Neutrophil (primary cell): ENCODE results near the gene NEO1.

Source experiments
- H3K27ac ChIP-seq: fragments of 200-600 bp; sonication (generic); 2 replicates; pipeline ENCODE4 v1.5.1; 2016; ENCODE audit warnings: mild to moderate bottlenecking, moderate library complexity
- H3K27me3 ChIP-seq: fragments of 200-600 bp; sonication (generic); 2 replicates; pipeline ENCODE4 v1.6.0; 2016; ENCODE audit warnings: mild to moderate bottlenecking
- H3K36me3 ChIP-seq: fragments of 200-600 bp; sonication (generic); 2 replicates; pipeline ENCODE4 v1.5.1; 2017
- H3K4me1 ChIP-seq, 2 experiments: fragments of 200-600 bp in 1 of 2; sonication (generic) in 1 of 2; 1 replicate in 1 of 2; 2 replicates in 1 of 2; pipeline versions ENCODE4 v1.5.1 to v1.6.1; 2013 to 2016; ENCODE audit warnings: low read depth in 1 of 2, low read length in 1 of 2, mild to moderate bottlenecking in 1 of 2, moderate library complexity in 1 of 2; ENCODE audit not compliant: control insufficient read depth in 1 of 2, insufficient read depth in 1 of 2
- H3K4me3 ChIP-seq, 2 experiments: fragments of 200-600 bp in 1 of 2; sonication (generic) in 1 of 2; 1 replicate in 1 of 2; 2 replicates in 1 of 2; pipeline ENCODE4 v1.5.1; 2013 to 2016; ENCODE audit warnings: low read depth in 1 of 2, low read length in 1 of 2, mild to moderate bottlenecking in 1 of 2, moderate library complexity in 1 of 2
- H3K9me3 ChIP-seq: fragments of 200-600 bp; sonication (generic); 2 replicates; pipeline ENCODE4 v1.5.1; 2016
- CTCF ChIP-seq: fragments of 200-600 bp; sonication (generic); IDR thresholded peaks from 2 replicates; pipeline ENCODE4 v1.5.1; 2016; ENCODE audit warnings: antibody characterized with exemption

NEO1 gene

GRCh38 chr15:73320619-73321180, 268.4 kb downstream of the NEO1 start:
- H3K27ac ChIP-seq = no peak overlapping the region
- H3K9me3 ChIP-seq = no peaks in the 10 kb centered on the region
- no peak overlapping the region for H3K4me3 ChIP-seq
- H3K27me3 ChIP-seq = peaks cover 71% of the 10 kb centered on the region
- H3K36me3 ChIP-seq = no peaks in the 10 kb centered on the region
- TF ChIP-seq CTCF = no peak
- no peaks in the 10 kb centered on the region for H3K4me1 ChIP-seq

GRCh38 chr15:73321496-73322450, 269.5 kb downstream of the NEO1 start:
- no peak overlapping the region for H3K27ac ChIP-seq
- TF ChIP-seq CTCF = no peak
- H3K27me3 ChIP-seq = peaks cover 72% of the 10 kb centered on the region
- H3K4me1 ChIP-seq = no peaks in the 10 kb centered on the region
- H3K36me3 ChIP-seq = no peaks in the 10 kb centered on the region
- no peaks in the 10 kb centered on the region for H3K9me3 ChIP-seq
- H3K4me3 ChIP-seq = no peak overlapping the region

- no peak for TF ChIP-seq CTCF
- Histone ChIP-seq H3K27ac (no peak overlapping the region), H3K36me3 (no peaks in the 10 kb centered on the region), H3K9me3 (no peaks in the 10 kb centered on the region), H3K4me1 (no peaks in the 10 kb centered on the region), H3K4me3 (no peak overlapping the region), H3K27me3 (peaks cover 63% of the 10 kb centered on the region)
Observed at GRCh38 chr15:73322665-73323373, 270.6 kb downstream of the NEO1 start.

GRCh38 chr15:73323374-73323955, 271.2 kb downstream of the NEO1 start:
- H3K4me3 ChIP-seq = no peak overlapping the region
- no peak overlapping the region for H3K27ac ChIP-seq
- no peaks in the 10 kb centered on the region for H3K36me3 ChIP-seq
- no peak for TF ChIP-seq CTCF
- H3K27me3 ChIP-seq = peaks cover 57% of the 10 kb centered on the region
- H3K4me1 ChIP-seq = no peaks in the 10 kb centered on the region
- no peaks in the 10 kb centered on the region for H3K9me3 ChIP-seq

GRCh38 chr15:73323956-73324355, 271.7 kb downstream of the NEO1 start:
- no peaks in the 10 kb centered on the region for H3K4me1 ChIP-seq
- H3K36me3 ChIP-seq = no peaks in the 10 kb centered on the region
- TF ChIP-seq CTCF = no peak
- peaks cover 52% of the 10 kb centered on the region for H3K27me3 ChIP-seq
- H3K9me3 ChIP-seq = no peaks in the 10 kb centered on the region
- H3K27ac ChIP-seq = no peak overlapping the region
- no peak overlapping the region for H3K4me3 ChIP-seq
